ENCODE measurements around the gene WDFY4.

WDFY4 gene

DNA sequence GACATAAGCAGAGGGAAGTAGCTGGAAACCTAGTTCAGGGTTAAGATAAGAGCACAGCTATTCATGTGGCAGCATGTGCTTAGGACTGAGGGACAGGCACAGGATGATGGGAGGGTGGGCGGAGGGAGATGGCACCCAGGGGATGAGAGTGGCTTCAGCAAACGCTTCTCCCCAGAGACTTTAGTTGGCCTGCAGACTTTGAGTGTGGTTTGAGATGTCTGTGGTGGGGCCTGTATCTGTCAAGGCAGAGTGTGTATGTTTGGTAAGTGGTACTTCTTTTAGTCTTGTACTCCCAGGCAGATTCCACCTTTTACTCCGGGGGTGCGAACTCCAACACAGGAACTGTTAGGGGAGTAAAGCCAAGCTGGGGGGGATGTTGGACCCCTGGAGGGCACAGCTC lies 88.9 kb downstream of the WDFY4 start:
- no peak for DNase-seq (ENCODE audit: low read depth)

DNA sequence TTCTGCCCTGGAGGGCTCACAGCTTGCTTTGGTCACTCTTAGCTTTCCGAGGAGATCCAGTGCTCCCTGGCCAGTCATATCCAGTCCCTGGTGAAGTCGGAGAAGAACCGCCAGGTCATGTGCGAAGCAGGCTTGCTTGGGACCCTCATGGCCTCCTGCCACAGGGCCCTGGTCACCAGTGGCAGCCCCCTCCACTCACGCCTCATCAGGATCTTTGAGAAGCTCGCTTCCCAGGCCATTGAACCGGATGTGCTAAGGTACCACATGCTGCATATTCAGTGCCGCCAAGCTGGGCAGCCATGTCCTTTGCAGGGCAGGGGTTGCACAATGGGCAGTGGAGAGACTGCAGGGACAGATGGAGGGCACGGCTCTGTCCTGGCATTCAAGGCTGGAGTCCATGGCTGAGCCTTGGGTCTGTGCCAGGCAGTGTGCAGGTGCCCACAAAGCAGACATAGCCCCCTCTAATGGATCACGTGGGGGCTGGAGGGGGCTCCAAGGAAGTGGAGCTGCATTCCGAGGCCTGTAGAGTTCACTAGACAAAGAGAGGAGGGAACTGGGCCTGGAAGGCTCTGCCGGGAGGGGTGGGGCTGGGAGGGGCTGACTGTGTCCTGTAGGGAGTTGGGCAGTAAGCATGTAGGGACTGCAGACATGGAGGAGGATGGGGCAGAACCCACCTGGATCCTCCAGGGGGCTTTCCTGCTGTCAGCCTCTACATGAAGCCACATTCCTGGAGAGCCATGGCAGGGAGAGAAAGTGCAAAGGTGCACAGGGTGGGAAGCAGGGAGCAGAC lies 89.9 kb downstream of the WDFY4 start:
- DNase-seq (ENCODE audit: low read depth), result no peak

DNA sequence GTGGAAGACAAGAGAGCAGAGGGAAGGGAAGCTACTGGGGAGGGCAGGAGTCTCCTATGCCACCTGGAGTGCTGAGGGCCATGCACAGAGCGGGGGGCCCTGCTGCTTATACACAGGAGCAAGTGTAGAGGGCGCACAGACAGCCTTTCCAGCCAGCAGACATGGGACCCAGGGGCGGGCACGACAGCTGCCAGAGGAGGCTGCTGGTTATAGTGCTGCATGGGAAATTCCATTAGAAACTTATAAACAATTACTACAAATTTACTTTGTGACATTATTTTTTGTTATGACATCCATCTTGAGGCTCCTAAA lies 90.5 kb downstream of the WDFY4 start:
- DNase-seq (ENCODE audit: low read depth), result no peak

DNA sequence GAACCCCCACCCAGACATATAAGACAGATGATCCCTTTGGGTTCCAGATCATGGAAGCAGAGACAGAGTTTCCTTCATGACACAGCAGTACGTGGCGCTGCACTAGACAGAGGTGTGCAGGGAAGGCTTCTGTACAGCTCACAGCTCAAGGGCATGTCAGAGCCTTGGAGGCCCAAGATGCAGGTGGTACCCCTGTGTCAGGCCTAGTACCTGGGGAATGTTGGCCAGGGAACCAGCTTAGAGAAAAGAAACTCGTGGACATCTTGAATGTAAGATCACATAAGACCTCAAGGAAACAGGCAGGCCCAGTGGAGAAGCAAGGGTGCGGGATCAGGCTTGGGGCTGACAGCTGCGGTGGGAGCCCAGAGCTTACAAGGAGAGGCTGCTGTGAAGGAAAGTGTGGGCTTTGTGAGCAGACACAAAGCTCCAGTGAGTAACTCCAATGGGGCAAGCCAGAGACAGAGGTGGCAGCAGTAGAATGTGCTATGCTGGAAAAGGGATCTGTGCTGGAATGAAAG lies 91.4 kb downstream of the WDFY4 start:
- no peak for DNase-seq (ENCODE audit: low read depth)

DNA sequence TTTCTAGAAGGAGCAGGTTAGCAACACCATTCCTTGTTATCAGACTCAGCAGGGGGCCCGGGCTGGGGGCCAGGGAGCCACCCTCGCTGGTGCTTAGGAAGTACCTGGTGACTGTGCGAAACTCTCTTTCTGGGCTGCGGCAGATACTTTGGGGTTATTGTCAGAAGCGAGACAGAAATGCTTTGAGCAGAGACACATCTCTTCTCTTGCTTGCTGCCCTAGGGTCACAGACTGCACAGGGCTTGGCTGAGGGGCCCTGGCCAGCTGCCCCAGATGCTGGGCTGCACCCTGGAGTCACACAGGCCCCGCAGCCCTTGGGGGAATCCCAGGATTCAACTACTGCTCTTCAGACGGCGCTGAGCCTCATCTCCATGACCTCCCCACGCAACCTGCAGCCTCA lies 91.9 kb downstream of the WDFY4 start:
- no peak for DNase-seq (ENCODE audit: low read depth)

DNA sequence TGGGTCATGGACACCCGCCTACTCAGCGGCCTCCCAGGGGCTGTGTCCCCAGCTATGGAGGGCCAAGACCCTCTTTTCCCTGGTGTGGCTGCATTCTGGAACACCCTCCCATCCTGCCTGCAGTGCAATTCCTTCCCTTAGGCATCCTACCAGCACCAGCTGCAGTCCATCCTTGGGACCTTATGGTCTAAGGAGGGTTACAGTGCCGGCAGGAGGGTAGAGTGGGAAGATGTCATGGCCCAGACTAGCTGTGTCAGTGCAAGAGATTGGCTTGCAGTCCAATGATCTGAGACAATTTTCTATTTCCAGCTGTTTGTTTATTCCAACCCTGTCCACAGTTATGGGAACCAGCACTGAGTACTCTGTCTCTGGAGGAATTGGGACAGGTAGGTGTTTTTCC lies 92.4 kb downstream of the WDFY4 start:
- DNase-seq (ENCODE audit: low read depth), result no peak

DNA sequence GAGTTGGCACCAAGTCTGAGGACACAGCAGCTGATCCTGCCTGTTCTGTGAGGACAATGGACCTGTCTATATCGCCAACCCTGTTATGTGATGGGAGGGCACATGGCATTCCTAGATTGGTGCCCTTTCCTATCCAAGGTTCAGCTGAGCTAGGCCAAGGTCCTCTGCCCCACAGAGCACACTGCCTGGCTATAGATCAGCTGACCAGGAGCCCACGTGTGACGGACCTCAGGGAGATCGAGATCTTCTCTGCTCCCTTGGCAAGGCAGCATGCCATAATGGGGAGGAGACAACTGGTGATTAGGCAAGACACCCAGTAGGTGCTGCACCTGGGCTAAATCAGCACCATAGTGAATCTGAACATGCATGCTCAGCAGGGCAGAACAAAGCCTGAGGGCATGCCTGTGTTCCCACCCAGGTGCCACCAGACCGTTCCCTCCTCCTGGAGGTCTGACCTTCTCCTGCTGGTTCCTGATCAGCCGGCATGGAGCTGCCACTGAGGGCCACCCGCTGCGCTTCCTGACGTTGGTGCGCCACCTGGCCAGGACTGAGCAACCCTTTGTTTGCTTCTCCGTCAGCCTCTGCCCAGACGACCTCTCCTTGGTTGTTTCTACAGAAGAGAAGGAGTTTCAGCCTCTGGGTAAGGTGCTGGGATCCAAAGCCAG lies 93.7 kb downstream of the WDFY4 start:
- no peak for DNase-seq (ENCODE audit: low read depth)

DNA sequence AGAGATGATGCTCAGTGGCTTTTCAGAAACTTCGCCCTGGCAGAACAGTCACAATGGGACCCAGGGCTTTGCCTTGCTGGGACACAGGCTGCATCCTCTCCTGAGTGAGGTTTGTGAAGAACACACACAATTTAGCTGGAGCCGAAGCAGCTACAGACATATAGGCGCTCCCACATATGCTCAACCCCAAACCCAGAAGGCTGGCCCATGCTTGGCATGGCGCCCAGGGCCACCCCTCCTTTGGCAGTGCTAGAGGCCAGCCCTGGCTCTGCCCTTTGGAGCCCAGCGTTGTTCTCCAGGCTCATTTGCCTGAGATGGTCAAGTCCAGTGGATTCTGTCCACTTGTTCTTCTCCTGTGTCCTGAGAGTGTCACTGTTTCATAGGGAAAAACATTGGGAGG lies 94.4 kb downstream of the WDFY4 start:
- DNase-seq (ENCODE audit: low read depth), result no peak

DNA sequence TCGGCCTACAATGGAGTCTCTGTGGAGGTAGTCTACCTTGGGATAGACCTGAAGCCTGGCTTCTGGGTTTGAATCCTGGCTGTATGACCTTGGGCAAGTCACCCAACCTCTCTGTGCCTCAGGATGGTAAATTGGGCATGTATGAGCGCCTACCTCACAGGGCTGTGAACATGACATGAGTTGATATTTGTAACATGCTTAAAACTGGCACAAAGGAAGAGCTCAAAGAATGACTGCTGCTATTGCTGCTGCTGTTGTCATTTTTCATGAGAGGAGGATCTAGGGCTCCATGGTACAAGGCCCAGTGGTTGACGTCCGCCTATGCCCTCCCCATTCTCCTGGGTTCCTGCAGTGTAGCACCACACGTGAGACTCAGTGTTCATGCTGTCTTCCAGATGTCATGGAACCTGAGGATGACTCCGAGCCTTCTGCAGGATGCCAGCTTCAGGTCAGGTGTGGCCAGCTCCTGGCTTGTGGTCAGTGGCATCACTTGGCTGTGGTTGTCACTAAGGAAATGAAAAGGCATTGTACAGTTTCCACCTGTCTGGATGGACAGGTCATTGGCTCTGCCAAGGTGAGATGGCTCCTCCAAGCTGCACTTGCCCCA lies 95.0 kb downstream of the WDFY4 start:
- no peak for DNase-seq (ENCODE audit: low read depth)

DNA sequence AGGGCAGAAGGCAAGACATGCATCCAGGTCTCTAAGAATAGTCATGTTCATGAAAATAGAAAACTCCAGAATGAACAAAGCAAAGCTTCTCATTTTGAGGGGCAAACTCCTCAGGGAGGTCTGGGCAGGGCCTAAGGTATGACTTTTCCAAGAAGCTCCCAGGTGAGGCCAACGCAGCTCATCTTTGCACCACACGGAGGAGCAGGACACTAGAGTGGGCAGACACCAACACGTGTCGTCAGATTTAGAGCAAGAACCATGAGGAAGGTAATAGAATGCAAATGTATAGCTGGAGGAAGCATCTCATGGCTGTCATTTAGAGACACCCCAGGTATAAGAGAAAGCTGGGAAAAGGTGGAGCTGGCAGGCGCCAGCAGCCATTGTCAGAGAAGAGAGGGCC lies 95.7 kb downstream of the WDFY4 start:
- no peak for DNase-seq (ENCODE audit: low read depth)

DNA sequence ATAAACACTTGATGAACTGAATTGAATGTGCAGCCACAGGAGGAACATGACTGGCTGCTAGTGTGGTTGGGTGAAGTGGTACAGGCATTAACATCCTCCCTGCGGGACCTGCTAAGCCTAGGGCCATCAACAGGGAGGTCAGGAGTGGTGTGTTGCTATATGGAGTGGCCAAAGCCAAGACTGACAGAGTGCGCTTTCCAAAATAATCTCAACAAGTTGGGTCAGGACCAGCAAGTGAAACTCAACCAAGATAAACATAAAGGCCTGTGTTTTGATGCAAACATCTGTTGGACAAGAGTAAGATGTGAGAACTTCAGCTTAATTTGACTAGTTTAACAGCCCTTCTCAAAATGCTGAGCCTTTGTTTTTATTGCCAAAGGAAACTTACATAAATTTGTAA lies 97.7 kb downstream of the WDFY4 start:
- no peak for DNase-seq (ENCODE audit: low read depth)

DNA sequence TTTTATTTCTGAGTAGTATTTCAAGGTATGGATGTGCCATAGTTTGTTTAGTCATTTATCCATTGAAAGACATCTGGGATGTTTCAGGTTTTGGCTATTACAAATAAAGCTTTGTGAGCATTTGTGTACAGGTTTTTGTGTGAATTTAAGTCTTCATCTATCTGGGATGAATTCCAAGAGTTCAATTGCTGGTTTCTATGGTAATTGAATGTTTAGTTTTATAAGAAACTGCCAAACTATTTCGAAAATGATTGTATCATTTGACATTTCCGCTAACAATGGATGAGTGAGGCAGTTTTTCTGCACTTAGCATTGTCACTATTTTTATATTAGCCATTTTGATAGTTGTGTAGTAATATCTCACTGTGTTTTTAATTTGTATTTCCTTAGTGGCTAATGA lies 99.4 kb downstream of the WDFY4 start:
- no peak for DNase-seq (ENCODE audit: low read depth)

DNA sequence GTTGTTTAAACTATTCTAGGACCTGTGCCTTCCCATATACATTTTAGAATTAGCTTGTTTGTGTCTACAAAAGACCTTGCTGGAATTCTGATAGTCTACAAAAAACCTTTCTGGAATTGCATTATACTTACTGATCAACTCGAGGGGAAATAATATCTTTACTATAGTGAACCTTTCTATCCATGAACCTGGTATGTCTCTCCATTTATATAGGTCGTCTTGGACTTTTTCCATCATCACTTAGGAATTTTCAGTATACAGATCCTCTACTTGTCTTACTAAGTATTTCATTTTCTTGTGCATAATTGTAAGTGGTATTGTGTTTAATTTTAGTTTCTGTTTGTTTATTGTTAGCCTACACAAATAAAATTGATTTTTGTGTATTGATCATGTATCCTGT lies 101.1 kb downstream of the WDFY4 start:
- DNase-seq (ENCODE audit: low read depth), result no peak

DNA sequence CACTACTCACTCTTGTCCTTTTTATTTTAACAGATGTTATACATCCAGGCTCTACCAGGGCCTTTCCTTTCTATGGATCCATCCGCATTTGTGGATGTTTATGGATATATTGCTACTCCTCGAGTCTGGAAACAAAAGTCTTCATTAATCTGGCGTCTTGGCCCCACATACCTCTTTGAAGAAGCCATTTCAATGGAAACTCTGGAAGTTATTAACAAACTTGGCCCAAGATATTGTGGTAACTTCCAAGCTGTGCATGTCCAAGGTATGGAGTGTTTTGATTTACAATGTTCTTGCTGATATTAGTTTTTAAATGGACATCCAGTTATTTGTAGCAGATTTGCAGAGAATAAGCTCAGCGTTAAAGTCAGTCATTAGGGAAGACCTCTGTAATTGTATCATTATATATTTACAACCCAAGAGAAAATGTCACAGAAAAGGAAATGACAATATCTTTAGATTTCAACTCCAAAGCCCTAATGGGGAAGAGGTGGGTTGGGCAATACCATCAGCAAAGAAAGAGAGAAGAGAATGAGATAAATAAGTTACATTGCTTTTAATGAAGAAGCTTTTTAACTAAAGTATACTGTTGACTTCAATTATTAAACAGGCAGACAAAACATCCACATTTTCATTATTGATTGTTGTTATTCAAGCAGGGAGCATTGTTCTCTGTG lies 102.1 kb downstream of the WDFY4 start:
- no peak for DNase-seq (ENCODE audit: low read depth)

DNA sequence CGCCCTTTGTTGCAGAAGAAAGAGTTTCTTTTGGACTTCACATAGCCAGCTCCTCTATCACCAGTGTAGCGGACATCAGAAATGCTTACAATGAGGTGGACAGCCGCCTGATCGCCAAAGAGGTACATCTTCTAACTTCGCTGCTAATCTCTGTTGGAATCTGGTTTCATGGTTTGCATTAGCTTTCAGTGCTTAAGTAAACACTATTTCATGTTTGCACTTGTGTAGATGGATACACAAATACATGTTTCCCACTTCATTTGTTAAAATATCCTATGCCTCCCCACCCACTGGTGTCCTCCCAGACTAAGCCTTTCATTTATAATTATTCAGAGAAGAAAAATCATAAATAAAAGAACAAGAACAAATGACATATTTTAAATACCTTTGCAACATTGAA lies 103.9 kb downstream of the WDFY4 start:
- no peak for DNase-seq (ENCODE audit: low read depth)

DNA sequence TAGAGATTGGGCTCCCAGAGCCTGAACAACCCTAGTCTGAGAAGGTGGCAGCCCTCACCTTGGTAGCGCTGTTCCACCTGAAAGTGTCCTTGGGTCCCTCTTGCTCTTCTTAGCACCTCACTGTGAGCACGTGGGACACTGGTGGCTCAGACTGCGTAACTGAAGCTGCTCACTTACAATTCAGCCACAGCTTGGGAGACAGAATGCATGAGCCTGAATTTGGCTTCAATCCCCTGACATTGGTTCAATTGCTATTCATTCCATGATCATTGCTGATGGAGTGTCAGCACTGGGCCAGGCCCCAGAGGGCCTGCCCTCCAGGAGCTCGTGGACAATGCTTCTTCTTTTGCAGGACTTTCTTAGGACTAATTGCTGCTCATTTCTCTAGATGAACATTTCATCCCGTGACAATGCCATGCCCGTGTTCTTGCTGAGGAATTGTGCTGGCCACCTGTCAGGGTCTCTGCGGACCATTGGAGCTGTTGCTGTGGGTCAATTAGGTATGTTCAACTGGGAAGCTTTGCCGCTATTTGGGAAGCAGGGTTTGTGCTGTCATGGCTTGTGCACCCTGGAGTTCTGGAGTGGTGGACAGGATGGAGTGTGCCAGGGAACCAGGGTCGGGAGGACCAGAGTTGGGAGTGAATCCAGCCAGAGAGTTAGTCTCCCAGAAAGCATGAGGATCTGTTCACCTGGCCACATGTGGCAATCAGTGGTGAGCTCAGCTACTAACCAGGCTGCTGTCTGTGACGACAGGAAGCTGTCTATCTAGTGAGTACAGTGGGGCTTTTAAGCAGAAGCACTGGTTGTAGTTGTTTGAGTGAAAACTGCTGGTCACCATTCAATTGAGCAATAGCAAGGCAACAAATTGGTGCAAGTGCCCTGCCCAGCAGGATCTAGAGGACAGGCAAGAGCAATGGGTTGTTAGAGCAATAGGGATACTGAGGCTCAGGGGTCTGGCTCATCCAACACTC lies 105.1 kb downstream of the WDFY4 start:
- no peak for DNase-seq (ENCODE audit: low read depth)

DNA sequence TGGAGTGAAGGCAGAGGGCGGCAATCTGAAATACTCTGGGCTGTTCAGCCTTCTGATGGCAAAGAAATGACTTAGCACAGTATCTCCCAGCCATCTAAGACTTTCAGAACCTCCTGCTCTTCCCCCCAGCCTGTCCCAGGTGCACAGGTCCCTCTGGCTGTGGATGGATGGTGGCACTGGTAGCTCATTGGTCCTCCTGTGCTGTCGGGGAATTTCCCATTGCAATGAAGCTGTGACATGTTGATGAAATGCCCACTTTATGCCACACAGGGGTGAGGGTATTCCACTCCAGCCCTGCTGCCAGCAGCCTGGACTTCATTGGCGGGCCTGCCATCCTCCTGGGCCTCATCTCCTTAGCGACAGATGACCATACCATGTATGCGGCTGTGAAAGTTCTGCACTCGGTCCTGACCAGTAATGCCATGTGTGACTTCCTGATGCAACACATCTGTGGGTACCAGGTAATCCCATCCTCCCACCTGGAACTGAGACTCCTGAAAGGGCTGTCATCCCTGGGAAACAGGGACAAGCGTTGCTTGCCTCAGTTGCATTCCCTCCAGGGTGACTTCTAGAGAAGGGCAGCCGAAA lies 105.9 kb downstream of the WDFY4 start:
- no peak for DNase-seq (ENCODE audit: low read depth)

DNA sequence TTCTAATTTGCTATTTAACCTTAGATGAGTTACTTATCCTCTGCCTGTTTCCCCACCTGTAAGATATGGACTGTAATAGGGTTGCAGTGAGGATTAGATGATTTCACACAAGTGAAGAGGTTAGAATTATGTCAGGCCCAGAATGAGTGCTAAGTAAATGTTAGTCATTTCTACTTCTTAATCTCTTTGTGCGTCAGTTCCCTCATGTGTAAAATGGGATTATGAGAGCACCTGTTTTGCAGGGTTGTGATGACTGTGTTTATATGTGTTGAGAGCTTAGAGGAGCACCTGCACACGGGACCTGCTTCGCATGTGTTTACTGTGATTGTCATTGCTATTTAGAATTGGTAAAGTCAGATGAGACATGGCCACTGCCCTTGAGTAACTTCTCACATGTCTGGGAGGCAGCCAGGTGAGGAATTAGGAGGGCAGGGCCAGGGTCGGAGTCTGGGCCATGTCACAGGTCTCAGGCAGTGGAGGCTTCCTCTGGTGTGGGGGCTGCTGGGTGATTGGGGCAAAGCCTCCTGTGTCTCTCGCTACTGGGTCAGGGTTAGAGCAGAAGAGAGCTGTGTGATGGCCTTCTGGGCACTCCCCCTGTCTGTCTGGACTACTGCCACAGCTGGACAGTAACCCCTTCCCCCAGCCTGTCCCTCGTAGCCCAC lies 106.7 kb downstream of the WDFY4 start:
- no peak for DNase-seq (ENCODE audit: low read depth)

DNA sequence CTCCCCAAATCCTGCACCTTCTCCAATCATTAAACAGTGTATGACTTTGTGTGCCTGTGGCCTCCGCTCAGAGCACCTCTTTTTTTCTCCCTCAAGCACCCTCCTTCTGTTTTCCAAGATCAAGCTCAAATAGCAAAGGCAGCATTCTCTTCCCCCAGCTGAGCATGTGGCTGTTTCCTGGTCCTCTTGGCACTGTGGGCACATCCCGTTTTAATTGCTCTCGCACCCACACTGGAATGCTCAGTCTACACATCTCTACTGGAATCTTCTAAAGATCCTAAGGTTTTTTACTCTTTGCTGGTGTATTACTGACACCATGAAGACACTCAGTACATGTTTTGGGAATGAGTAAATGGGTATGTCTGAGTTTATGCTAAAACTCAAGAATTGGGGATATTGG lies 107.4 kb downstream of the WDFY4 start:
- DNase-seq (ENCODE audit: low read depth), result no peak

DNA sequence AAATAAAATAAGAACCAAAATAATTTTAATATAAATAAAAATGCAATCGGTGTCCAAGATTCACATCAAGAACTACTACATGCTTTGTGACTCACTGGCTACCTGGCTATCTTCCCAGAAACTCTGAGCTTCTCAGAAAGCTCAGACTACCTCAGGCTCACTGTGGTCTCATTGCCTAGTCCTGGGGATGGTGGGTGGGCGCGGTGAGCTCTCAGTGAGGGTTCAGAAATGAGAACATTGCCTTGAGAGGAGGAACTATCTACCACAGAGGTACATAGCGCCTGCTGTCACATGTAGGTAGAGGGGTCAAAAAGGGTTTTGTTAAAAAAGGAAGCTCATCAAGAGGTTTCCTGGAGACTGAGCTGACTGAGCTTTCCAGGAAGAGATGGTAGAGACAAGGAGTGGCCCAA lies 108.0 kb downstream of the WDFY4 start:
- DNase-seq (ENCODE audit: low read depth), result peak; percentile 58

DNA sequence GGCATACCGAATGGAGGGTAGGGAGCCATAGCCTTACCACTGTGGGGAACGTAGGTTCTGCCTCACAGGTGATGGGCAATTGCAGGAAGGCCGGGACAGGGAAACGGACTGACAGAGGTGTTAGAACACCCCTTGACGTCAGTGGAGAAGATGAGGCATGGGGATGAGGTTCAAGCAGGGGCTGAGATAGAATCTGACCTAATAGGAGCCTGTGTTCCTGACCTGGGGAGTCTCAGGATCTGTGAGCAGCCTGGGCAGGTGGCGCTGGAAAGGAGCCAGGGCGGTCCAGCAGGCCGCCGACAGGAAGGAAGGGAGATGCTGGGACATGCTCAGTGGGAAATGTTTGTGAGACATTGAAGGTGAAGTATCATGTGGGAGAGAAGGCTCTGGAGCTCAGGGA lies 109.4 kb downstream of the WDFY4 start:
- no peak for DNase-seq (ENCODE audit: low read depth)
